ENCODE results near the gene CXCL3.

Gene CXCL3

GRCh38 chr4:74056858-74057562 is 18.5 kb upstream of the CXCL3 start:
- CTCF ChIA-PET: interaction anchor here (1.2 to 2.1 kb wide), 12 partner anchors 10 to 395 kb away, joined by 3 to 13 read pairs (median 4); partner anchors contain the start of genes CXCL2 and CXCL3
- no peak overlapping the region for H3K4me3 ChIP-seq (ENCODE audit: low read depth, low read length)
- POLR2A ChIA-PET: interaction anchor here (0.6 to 1.2 kb wide), 3 partner anchors 18 to 800 kb away, joined by 3 read pairs; partner anchors contain the start of gene CXCL3
- peak; percentile 41 for DNase-seq (ENCODE audit: low read depth, low spot score)
- TF ChIP-seq CTCF (IDR thresholded peaks at IDR 0.05; ENCODE audit: insufficient read depth, low read length, missing control alignments): no peak

GRCh38 chr4:74056114-74056857 is 17.8 kb upstream of the CXCL3 start:
- H3K4me3 ChIP-seq (ENCODE audit: low read depth, low read length): no peak overlapping the region
- ChIA-PET CTCF (interaction anchor here (0.8 to 2.1 kb wide), 13 partner anchors 9 to 394 kb away, joined by 3 to 13 read pairs (median 4); partner anchors contain the start of genes CXCL2 and CXCL3), POLR2A (interaction anchor here (0.5 to 1.2 kb wide), 3 partner anchors 10 to 53 kb away, joined by 3 read pairs; partner anchors contain the start of gene CXCL3)
- TF ChIP-seq CTCF (IDR thresholded peaks at IDR 0.05; ENCODE audit: insufficient read depth, low read length, missing control alignments): peak; percentile 11
- no peak for DNase-seq (ENCODE audit: low read depth, low spot score)

GRCh38 chr4:74055498-74055897 is 17.0 kb upstream of the CXCL3 start:
- TF ChIP-seq CTCF (IDR thresholded peaks at IDR 0.05; ENCODE audit: insufficient read depth, low read length, missing control alignments): no peak
- ChIA-PET POLR2A (interaction anchor here (1.2 kb wide), 1 partner anchor 17 kb away, joined by 3 read pairs; the partner anchor contains the start of gene CXCL3), CTCF (interaction anchor here (1.0 to 2.1 kb wide), 8 partner anchors 9 to 44 kb away, joined by 3 to 13 read pairs (median 5); partner anchors contain the start of genes CXCL2 and CXCL3)
- H3K4me3 ChIP-seq (ENCODE audit: low read depth, low read length): no peak overlapping the region
- no peak for DNase-seq (ENCODE audit: low read depth, low spot score)

GRCh38 chr4:74055096-74055495 is 16.6 kb upstream of the CXCL3 start:
- CTCF ChIA-PET: interaction anchor here (2.0 kb wide), 1 partner anchor 12 kb away, joined by 5 read pairs; no protein-coding TSS in a partner anchor
- H3K4me3 ChIP-seq (ENCODE audit: low read depth, low read length): no peak overlapping the region
- POLR2A ChIA-PET: no interaction called here
- DNase-seq (ENCODE audit: low read depth, low spot score): no peak
- no peak for TF ChIP-seq CTCF (IDR thresholded peaks at IDR 0.05; ENCODE audit: insufficient read depth, low read length, missing control alignments)

- DNase-seq (ENCODE audit: low read depth, low spot score): no peak
- ChIA-PET POLR2A (no interaction called here), CTCF (interaction anchor here (2.0 kb wide), 1 partner anchor 12 kb away, joined by 5 read pairs; no protein-coding TSS in a partner anchor)
- TF ChIP-seq CTCF (IDR thresholded peaks at IDR 0.05; ENCODE audit: insufficient read depth, low read length, missing control alignments): no peak
- no peak overlapping the region for H3K4me3 ChIP-seq (ENCODE audit: low read depth, low read length)
Measured at GRCh38 chr4:74054483-74055047, 16.1 kb upstream of the CXCL3 start.

Data from AG04449 (cell line).